K562 (cell line): Measurements from ENCODE around the gene TMEM242.

Experiments used
- CHCHD3 ChIP-seq: fragments of 250-450 bp; sonication (Bioruptor Pico); IDR thresholded peaks from 2 replicates; pipeline ENCODE4 v2.1.2; 2022; ENCODE audit warnings: mild to moderate bottlenecking
- CREBBP ChIP-seq: IDR thresholded peaks from one replicate; pipeline ENCODE4 v1.6.1; 2012; ENCODE audit warnings: low read depth, mild to moderate bottlenecking, control low read depth, inconsistent platforms, low read length
- CTCF ChIP-seq, 3 experiments: IDR thresholded peaks in 2 of 3; conservative IDR thresholded peaks in 1 of 3; 2 replicates each; pipeline ENCODE4 v1.5.1; 2011 to 2012; ENCODE audit warnings: low read length in 3 of 3, mild to moderate bottlenecking in 3 of 3, control low read depth in 2 of 3, improper control_type of control experiment in 1 of 3, inconsistent platforms in 1 of 3, low read depth in 1 of 3, mixed read lengths in 1 of 3, moderate library complexity in 1 of 3; ENCODE audit not compliant: insufficient read depth in 2 of 3
- KLF10 ChIP-seq: fragments of 250-450 bp; sonication (Bioruptor Pico); IDR thresholded peaks from 2 replicates; pipeline ENCODE4 v1.6.1; 2021; ENCODE audit warnings: matching md5 sums
- NR4A1 ChIP-seq, 2 experiments: fragments of 250-450 bp in 1 of 2; fragments of 450-650 bp in 1 of 2; sonication (Bioruptor Pico) in 1 of 2; IDR thresholded peaks; 2 replicates each; pipeline versions ENCODE4 v1.4.0 to v1.6.1; 2016 to 2020; ENCODE audit warnings: mild to moderate bottlenecking in 2 of 2, missing compliant biosample characterization in 1 of 2, missing genetic modification characterization in 1 of 2, moderate library complexity in 1 of 2
- RBM22 ChIP-seq: fragments of 200-400 bp; formaldehyde crosslinking; IDR thresholded peaks from 2 replicates; pipeline ENCODE4 v1.6.1; 2018; ENCODE audit warnings: low read length, low read depth; ENCODE audit not compliant: poor library complexity, severe bottlenecking
- YY1 ChIP-seq, 3 experiments: IDR thresholded peaks; 2 replicates each; pipeline ENCODE4 v1.6.1; 2011; ENCODE audit warnings: low read length in 2 of 3, mild to moderate bottlenecking in 2 of 3, moderate library complexity in 2 of 3, borderline replicate concordance in 1 of 3, control low read depth in 1 of 3, low read depth in 1 of 3; ENCODE audit not compliant: insufficient read depth in 3 of 3, insufficient replicate concordance in 2 of 3, control insufficient read depth in 1 of 3, insufficient read length in 1 of 3; ENCODE audit errors: extremely low read depth in 1 of 3
- ZNF57 ChIP-seq: fragments of 450-650 bp; formaldehyde crosslinking; IDR thresholded peaks from 2 replicates; pipeline ENCODE4 v1.4.0; 2020; ENCODE audit warnings: mild to moderate bottlenecking, moderate library complexity

- TF ChIP-seq CTCF (IDR thresholded peaks at IDR 0.05 in 2 of 3, conservative IDR thresholded peaks at IDR 0.05 in 1 of 3; ENCODE audit: insufficient read depth in 2 of 3, low read depth in 1 of 3, low read length in 3 of 3) (no peak), YY1 (IDR thresholded peaks at IDR 0.05; ENCODE audit: borderline replicate concordance in 1 of 3, control insufficient read depth in 1 of 3, extremely low read depth in 1 of 3, insufficient read depth in 3 of 3, insufficient read length in 1 of 3, insufficient replicate concordance in 2 of 3, low read depth in 1 of 3, low read length in 2 of 3) (peak in 1 of 3 experiments; percentile 40), KLF10 (CRISPR knock-in tag) (no peak), RBM22 (no peak), CHCHD3 (no peak), CREBBP (no peak), ZNF57 (CRISPR knock-in tag) (no peak), NR4A1 (CRISPR knock-in tag; IDR thresholded peaks at IDR 0.05) (no peak), NR4A1 (tag; IDR thresholded peaks at IDR 0.05) (no peak)
These were observed 77.2 kb downstream of the TMEM242 start for GRCh38 chr6:157246048-157246630.
